AG04450 (cell line): ENCODE data around the gene WDR43. TPM values are rescaled to one million over a fixed set of nuclear protein-coding genes. Genes with fewer than 3 reads are reported as not detected.

ENCODE experiments used
- CTCF ChIA-PET: fragments of 300-600, 350-600 bp; formaldehyde crosslinking; extraction: SDS; loops from one replicate; lab custom pipeline; 2022; ENCODE audit warnings: antibody characterized with exemption, inconsistent platforms; lab: Charles Lee
- POLR2A ChIA-PET: fragments of 350-600 bp; formaldehyde crosslinking; extraction: SDS; loops from one replicate; lab custom pipeline; 2021; ENCODE audit warnings: antibody characterized with exemption, inconsistent platforms; lab: Yijun Ruan, JAX
- DNase-seq: peaks from one replicate; pipeline ENCODE4 v3.0.0-alpha.2; 2011; ENCODE audit warnings: low read depth, low spot score
- H3K27ac ChIP-seq: one replicate; pipeline ENCODE4 v1.5.1; 2012; ENCODE audit warnings: low read depth, low read length, control low read depth
- H3K27me3 ChIP-seq: one replicate; pipeline ENCODE4 v1.6.0; 2012; ENCODE audit warnings: low read length; ENCODE audit not compliant: control insufficient read depth, insufficient read depth
- H3K4me3 ChIP-seq: 2 replicates; pipeline ENCODE4 v1.5.1; 2011; ENCODE audit warnings: mild to moderate bottlenecking, low read depth, low read length, control low read depth
- H3K9me3 ChIP-seq: 2 replicates; pipeline ENCODE4 v1.5.1; 2012; ENCODE audit warnings: low read length; ENCODE audit not compliant: control insufficient read depth, insufficient read depth
- CTCF ChIP-seq: IDR thresholded peaks from 2 replicates; pipeline ENCODE4 v1.5.1; 2011; ENCODE audit warnings: low read depth, low read length, control low read depth, inconsistent platforms
- polyA plus RNA-seq: library from polyadenylated mRNA; depleted of rRNA; stranded (reverse); fragments of >200 nt; gene quantifications from 2 replicates; pipeline ENCODE4 v1.2.3, GENCODE V29; 2011

Gene WDR43
- polyA plus RNA-seq, 1 experiment = 95.5 TPM

- no peaks in the 10 kb centered on the region for H3K9me3 ChIP-seq
- ChIA-PET POLR2A (no interaction called here), CTCF (interaction anchor here (0.6 kb wide), 1 partner anchor 49 kb away, joined by 4 read pairs; no protein-coding TSS in a partner anchor)
- no peak for TF ChIP-seq CTCF
- H3K27me3 ChIP-seq = no peaks in the 10 kb centered on the region
- no peak for DNase-seq
- H3K27ac ChIP-seq = no peak overlapping the region
- H3K4me3 ChIP-seq = no peak overlapping the region
These were observed 68.0 kb downstream of the WDR43 start for GRCh38 chr2:28962505-28962904.

- Histone ChIP-seq H3K27ac (no peak overlapping the region), H3K27me3 (peaks cover 10% of the 10 kb centered on the region), H3K4me3 (no peak overlapping the region), H3K9me3 (peaks cover 3% of the 10 kb centered on the region; the same call in 1 of the 2 replicates)
- ChIA-PET CTCF (interaction anchor here (0.6 to 2.5 kb wide), 2 partner anchors 12 to 344 kb away, joined by 3 to 11 read pairs; no protein-coding TSS in a partner anchor), POLR2A (no interaction called here)
- no peak for DNase-seq
- TF ChIP-seq CTCF = no peak
These were observed 76.1 kb downstream of the WDR43 start for GRCh38 chr2:28970464-28971160.

GRCh38 chr2:28972778-28973335 lies 78.4 kb downstream of the WDR43 start:
- ChIA-PET POLR2A (no interaction called here), CTCF (interaction anchor here (1.6 kb wide), 1 partner anchor 14 kb away, joined by 5 read pairs; no protein-coding TSS in a partner anchor)
- no peak for DNase-seq
- TF ChIP-seq CTCF = no peak
- Histone ChIP-seq H3K4me3 (no peak overlapping the region), H3K9me3 (peaks cover 3% of the 10 kb centered on the region; the same call in 1 of the 2 replicates), H3K27me3 (peaks cover 10% of the 10 kb centered on the region), H3K27ac (no peak overlapping the region)

- no peak for DNase-seq
- Histone ChIP-seq H3K4me3 (no peak overlapping the region), H3K9me3 (peaks cover 3% of the 10 kb centered on the region; the same call in 1 of the 2 replicates), H3K27me3 (peaks cover 6% of the 10 kb centered on the region), H3K27ac (no peak overlapping the region)
- CTCF ChIA-PET = interaction anchor here (0.6 kb wide), 1 partner anchor 14 kb away, joined by 3 read pairs; no protein-coding TSS in a partner anchor
- TF ChIP-seq CTCF = no peak
- POLR2A ChIA-PET = no interaction called here
These were observed 79.8 kb downstream of the WDR43 start for GRCh38 chr2:28974252-28974651.

- CTCF ChIA-PET = no interaction called here
- no peak for DNase-seq
- POLR2A ChIA-PET = no interaction called here
- H3K27ac ChIP-seq = no peak overlapping the region
- no peak overlapping the region for H3K4me3 ChIP-seq
- no peak for TF ChIP-seq CTCF
- peaks cover 6% of the 10 kb centered on the region for H3K27me3 ChIP-seq
- H3K9me3 ChIP-seq = peaks cover 3% of the 10 kb centered on the region; the same call in 1 of the 2 replicates
These were observed 81.2 kb downstream of the WDR43 start for GRCh38 chr2:28975671-28976070.
